OCI-LY1 (cell line): ENCODE data around the gene NIT1.

Experiments used
- H2AFZ ChIP-seq: fragments of 200-600 bp; sonication (generic), shearing (Covaris generic); 2 replicates; pipeline ENCODE4 v1.6.0; 2014; ENCODE audit warnings: antibody characterized with exemption, mild to moderate bottlenecking, low read length
- H3F3A ChIP-seq: fragments of 200-600 bp; sonication (generic), shearing (Covaris generic); 2 replicates; pipeline ENCODE4 v1.6.0; 2014; ENCODE audit warnings: mild to moderate bottlenecking, antibody characterized with exemption, low read length, moderate library complexity; ENCODE audit not compliant: insufficient read depth
- H3K27ac ChIP-seq: fragments of 200-600 bp; sonication (generic); 2 replicates; pipeline ENCODE4 v1.5.1; 2014; ENCODE audit warnings: low read length, mixed run types, mild to moderate bottlenecking, low read depth; ENCODE audit not compliant: poor library complexity, severe bottlenecking
- H3K27me3 ChIP-seq: fragments of 200-600 bp; sonication (generic); 2 replicates; pipeline ENCODE4 v1.6.0; 2014; ENCODE audit warnings: antibody characterized with exemption, mild to moderate bottlenecking, low read length, moderate library complexity; ENCODE audit not compliant: insufficient read depth
- H3K36me3 ChIP-seq: fragments of 200-600 bp; sonication (generic); 2 replicates; pipeline ENCODE4 v1.6.1; 2014; ENCODE audit warnings: mild to moderate bottlenecking, antibody characterized with exemption, low read length, moderate library complexity, mixed read lengths; ENCODE audit not compliant: insufficient read depth
- H3K4me1 ChIP-seq: fragments of 200-600 bp; sonication (generic); 2 replicates; pipeline ENCODE4 v1.5.1; 2014; ENCODE audit warnings: mild to moderate bottlenecking, low read length, moderate library complexity; ENCODE audit not compliant: insufficient read depth, severe bottlenecking
- H3K4me2 ChIP-seq: fragments of 200-600 bp; sonication (generic), shearing (Covaris generic); 2 replicates; pipeline ENCODE4 v1.6.1; 2014; ENCODE audit warnings: low read length
- H3K4me3 ChIP-seq: fragments of 200-600 bp; sonication (generic); 2 replicates; pipeline ENCODE4 v1.5.1; 2014; ENCODE audit warnings: low read length, low read depth, mild to moderate bottlenecking, mixed read lengths; ENCODE audit not compliant: poor library complexity, severe bottlenecking
- H3K79me2 ChIP-seq: fragments of 200-600 bp; shearing (Covaris generic); 2 replicates; pipeline ENCODE4 v1.6.1; 2016; ENCODE audit warnings: mixed run types, low read length, mixed read lengths; ENCODE audit not compliant: insufficient read depth
- H3K9ac ChIP-seq: fragments of 200-600 bp; sonication (generic), shearing (Covaris generic); 2 replicates; pipeline ENCODE4 v1.6.1; 2014; ENCODE audit warnings: mild to moderate bottlenecking, low read length, mixed read lengths
- H3K9me2 ChIP-seq: fragments of 200-600 bp; sonication (generic), shearing (Covaris generic); 2 replicates; pipeline ENCODE4 v1.6.1; 2014; ENCODE audit warnings: low read depth, mild to moderate bottlenecking, low read length, mixed read lengths
- H3K9me3 ChIP-seq: fragments of 200-600 bp; shearing (Covaris generic); 2 replicates; pipeline ENCODE4 v1.6.1; 2014; ENCODE audit warnings: low read length, mixed read lengths
- H4K20me1 ChIP-seq: fragments of 200-600 bp; sonication (generic), shearing (Covaris generic); 2 replicates; pipeline ENCODE4 v1.6.0; 2016; ENCODE audit warnings: mild to moderate bottlenecking, low read length; ENCODE audit not compliant: insufficient read depth
- CTCF ChIP-seq: fragments of 200-600 bp; sonication (generic), shearing (Covaris generic); IDR thresholded peaks from 2 replicates; pipeline ENCODE4 v1.5.1; 2017; ENCODE audit warnings: mild to moderate bottlenecking, antibody characterized with exemption, low read length, moderate library complexity, mixed read lengths
- EZH2 ChIP-seq: fragments of 200-600 bp; sonication (generic), shearing (Covaris generic); IDR thresholded peaks from 2 replicates; pipeline ENCODE4 v1.8.0; 2017; ENCODE audit warnings: borderline replicate concordance, mixed run types, mild to moderate bottlenecking, antibody characterized with exemption, low read length, moderate library complexity, mixed read lengths

NIT1 gene

GRCh38 chr1:161085165-161085564 is 32.7 kb upstream of the NIT1 start:
- Histone ChIP-seq H3K9me2 (no peaks in the 10 kb centered on the region), H3K4me2 (no peak overlapping the region), H3K27me3 (no peaks in the 10 kb centered on the region; the same call in 1 of the 2 replicates), H3K9me3 (no peaks in the 10 kb centered on the region), H2AFZ (no peak overlapping the region), H3F3A (no peaks in the 10 kb centered on the region), H3K4me1 (no peaks in the 10 kb centered on the region), H4K20me1 (no peaks in the 10 kb centered on the region), H3K9ac (no peak overlapping the region), H3K27ac (no peak overlapping the region), H3K4me3 (no peak overlapping the region), H3K79me2 (no peaks in the 10 kb centered on the region), H3K36me3 (no peaks in the 10 kb centered on the region)
- no peak for TF ChIP-seq EZH2
- TF ChIP-seq CTCF = no peak

- TF ChIP-seq CTCF = no peak
- TF ChIP-seq EZH2 = no peak
- no peaks in the 10 kb centered on the region for H3K36me3 ChIP-seq
- H3F3A ChIP-seq = no peaks in the 10 kb centered on the region
- no peak overlapping the region for H3K9ac ChIP-seq
- no peaks in the 10 kb centered on the region; the same call in 1 of the 2 replicates for H3K27me3 ChIP-seq
- no peaks in the 10 kb centered on the region for H4K20me1 ChIP-seq
- H3K4me2 ChIP-seq = no peak overlapping the region
- H3K9me3 ChIP-seq = no peaks in the 10 kb centered on the region
- H3K4me1 ChIP-seq = no peaks in the 10 kb centered on the region
- H3K9me2 ChIP-seq = no peaks in the 10 kb centered on the region
- H2AFZ ChIP-seq = no peak overlapping the region
- H3K4me3 ChIP-seq = no peak overlapping the region
- no peak overlapping the region for H3K27ac ChIP-seq
- H3K79me2 ChIP-seq = no peaks in the 10 kb centered on the region
Measured at GRCh38 chr1:161086457-161086856, 31.4 kb upstream of the NIT1 start.

GRCh38 chr1:161088587-161089110 is 29.3 kb upstream of the NIT1 start:
- TF ChIP-seq CTCF (no peak), EZH2 (no peak)
- no peak overlapping the region for H3K27ac ChIP-seq

More at GRCh38 chr1:161088587-161089110, 29.3 kb upstream of the NIT1 start:
- Histone ChIP-seq H2AFZ (no peak overlapping the region), H3F3A (no peaks in the 10 kb centered on the region), H3K79me2 (no peaks in the 10 kb centered on the region), H3K36me3 (no peaks in the 10 kb centered on the region), H4K20me1 (no peaks in the 10 kb centered on the region), H3K9me2 (no peaks in the 10 kb centered on the region), H3K4me3 (no peak overlapping the region), H3K4me1 (no peaks in the 10 kb centered on the region), H3K9ac (no peak overlapping the region), H3K4me2 (no peak overlapping the region), H3K9me3 (no peaks in the 10 kb centered on the region), H3K27me3 (no peaks in the 10 kb centered on the region; the same call in 1 of the 2 replicates)
